Thyroid gland (tissue), 4 donors: ENCODE data around the gene LSM2.

Source experiments
- CTCF ChIP-seq, 6 experiments: fragments of 200-600 bp in 3 of 6; fragments of 450-650 bp in 3 of 6; sonication (generic) in 3 of 6; IDR thresholded peaks; one replicate each; pipeline ENCODE4 v1.5.1; 2016 to 2019; ENCODE audit warnings: antibody characterized with exemption in 6 of 6, mild to moderate bottlenecking in 2 of 6, inconsistent platforms in 1 of 6, moderate library complexity in 1 of 6
- POLR2A ChIP-seq, 2 donors: fragments of 450-650 bp; IDR thresholded peaks; one replicate each; pipeline ENCODE4 v1.6.1; 2017; ENCODE audit warnings: antibody characterized with exemption in 2 of 2, mild to moderate bottlenecking in 2 of 2, moderate library complexity in 1 of 2

- peak in 1 of 2 donors; percentile 97 for TF ChIP-seq POLR2A (IDR thresholded peaks at IDR 0.05)
- TF ChIP-seq CTCF (IDR thresholded peaks at IDR 0.05) = peak in 3 of 6 experiments; percentile 3 to 24 (median 13)
These were observed at the start of gene LSM2 for GRCh38 chr6:31806470-31807272.
